NCI-H524 treated with DMSO at 0.1 percent for 48 hours (cell line): ENCODE data around the gene SPARC.

Experiments used
- DNase-seq: peaks from one replicate; lab custom pipeline; 2025; lab: John Stamatoyannopoulos, UW

The SPARC gene

GRCh38 chr5:151620461-151620840 is 66.3 kb downstream of the SPARC start:
- no peak for DNase-seq

DNA sequence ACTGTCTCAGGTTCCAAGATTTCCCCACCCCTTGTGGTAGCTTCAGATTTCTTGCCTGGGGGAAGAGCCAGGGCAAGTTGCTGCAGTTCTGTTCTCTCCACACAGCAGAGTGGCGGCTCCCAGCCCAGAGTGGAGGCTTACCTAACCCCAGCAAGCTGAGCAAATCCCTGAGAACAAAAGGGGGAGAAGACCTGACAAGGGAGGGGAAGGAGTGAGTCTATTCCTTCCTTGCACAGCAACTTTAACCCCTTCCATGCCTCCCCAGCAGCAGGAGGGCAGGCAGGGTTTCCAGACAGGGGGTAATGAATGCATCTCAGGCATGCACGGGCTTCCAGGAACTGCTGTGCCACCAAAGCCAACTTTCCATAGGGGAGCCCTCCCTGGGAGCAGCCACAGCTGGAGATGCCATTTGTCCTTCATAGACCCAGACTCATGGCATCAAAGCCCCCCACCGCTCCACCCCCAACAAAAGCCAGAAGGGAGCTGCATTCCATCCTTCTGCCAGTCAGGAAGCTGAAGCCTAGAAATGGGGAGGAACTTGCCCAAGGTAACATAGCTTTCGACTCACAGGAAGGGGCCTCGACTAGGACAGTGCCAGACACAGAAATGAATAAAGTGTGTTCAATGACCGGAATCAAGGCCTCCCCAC is 66.8 kb downstream of the SPARC start:
- no peak for DNase-seq

- DNase-seq, result no peak
Measured at GRCh38 chr5:151618907-151619306, 67.8 kb downstream of the SPARC start.

- DNase-seq, result no peak
Measured at GRCh38 chr5:151617841-151618710, 68.6 kb downstream of the SPARC start.

GRCh38 chr5:151617383-151617840 is 69.3 kb downstream of the SPARC start:
- DNase-seq, result no peak

GRCh38 chr5:151615431-151615830 is 71.3 kb downstream of the SPARC start:
- DNase-seq, result no peak

GRCh38 chr5:151614565-151614964 is 72.2 kb downstream of the SPARC start:
- DNase-seq, result no peak

DNA sequence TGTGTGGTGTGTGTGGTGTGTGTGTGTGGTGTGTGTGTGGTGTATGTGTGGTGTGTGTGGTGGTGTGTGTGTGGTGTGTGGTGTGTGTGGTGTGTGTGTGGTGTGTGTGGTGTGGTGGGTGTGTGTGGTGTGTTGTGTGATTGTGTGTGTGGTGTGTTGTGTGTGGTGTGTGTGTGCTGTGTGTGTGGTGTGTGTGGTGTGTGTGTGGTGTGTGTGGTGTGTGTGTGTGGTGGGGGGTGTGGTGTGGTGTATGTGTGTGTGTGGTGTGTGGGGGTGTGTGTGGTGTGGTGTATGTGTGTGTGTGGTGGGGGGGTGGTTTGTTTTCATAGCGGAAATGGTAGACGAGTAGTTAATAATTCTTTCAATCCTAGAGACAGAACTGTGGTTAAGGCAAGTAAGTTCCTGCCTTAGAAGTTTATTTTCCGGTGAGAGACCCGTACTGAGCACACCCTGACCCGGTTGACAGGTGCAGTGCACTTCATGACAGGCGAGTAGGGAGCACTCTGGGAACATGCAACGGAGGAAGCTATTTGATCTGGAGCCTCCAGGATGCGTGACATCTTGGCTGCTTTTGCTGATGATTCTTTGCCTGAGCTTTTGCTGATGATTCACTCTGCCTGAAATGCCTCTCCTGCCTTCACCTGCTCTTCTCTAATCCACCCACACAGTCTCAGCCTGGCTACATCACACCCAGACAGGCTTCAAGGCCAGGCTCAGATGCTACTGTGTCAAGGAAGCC is 73.9 kb downstream of the SPARC start:
- DNase-seq, result no peak

- no peak for DNase-seq
Measured at GRCh38 chr5:151611127-151611775, 75.5 kb downstream of the SPARC start.
